B cell (primary cell): ENCODE measurements around the gene HIF3A. TPM values are rescaled to one million over a fixed set of nuclear protein-coding genes. Genes with fewer than 3 reads are reported as not detected.

Experiments used
- polyA plus RNA-seq: library from polyadenylated mRNA; depleted of rRNA; stranded (reverse); fragments of >200 nt; gene quantifications from 2 replicates; pipeline ENCODE4 v1.2.3, GENCODE V29; 2012
- small RNA-seq: library from RNA; depleted of rRNA; stranded (forward); fragments of <200 nt; gene quantifications from one replicate; pipeline ENCODE3, GENCODE V24; 2012; ENCODE audit warnings: low replicate concordance, low read depth; ENCODE audit not compliant: insufficient read length
- total RNA-seq, 2 donors: library from RNA; stranded (reverse); fragments of 120-200 nt in 1 of 2; gene quantifications; 1 replicate in 1 of 2; 2 replicates in 1 of 2; pipeline versions ENCODE4 v1.2.3 to v1.2.4, GENCODE V29; 2013 to 2022

HIF3A gene
- total and polyA plus RNA-seq, 2 donors (not counting 1 experiment from before 2014, with no cell fraction given): not detected

Small RNAs within 50 kb of the gene (small RNA-seq; reads per million reads assigned to genes)
- not detected for gene RNU6-924P

Other genes starting within 250 kb of the HIF3A start
- gene IGFL3, start 172.4 kb upstream of the HIF3A start, total RNA-seq: not detected in 2 replicates
- gene IGFL3, start 172.4 kb upstream of the HIF3A start, polyA plus RNA-seq: not detected in 2 replicates
- not detected in 2 replicates for gene IGFL2, start 148.8 kb upstream of the HIF3A start, total RNA-seq
- not detected in 2 replicates for gene IGFL2, start 148.8 kb upstream of the HIF3A start, polyA plus RNA-seq
- not detected in 2 replicates for gene IGFL1, start 67.3 kb upstream of the HIF3A start, total RNA-seq
- 0.15 TPM in 1 of 2 replicates, not detected in the other for gene IGFL1, start 67.3 kb upstream of the HIF3A start, polyA plus RNA-seq
- 51.2 and 58.6 TPM in 2 replicates for gene PPP5C, start 50.0 kb downstream of the HIF3A start, total RNA-seq
- gene PPP5C, start 50.0 kb downstream of the HIF3A start, polyA plus RNA-seq: 70.5 and 115 TPM in 2 replicates
- not detected in 2 replicates for gene CCDC8, start 116.5 kb downstream of the HIF3A start, total RNA-seq
- not detected in 2 replicates for gene CCDC8, start 116.5 kb downstream of the HIF3A start, polyA plus RNA-seq
- gene PNMA8C, start 131.9 kb downstream of the HIF3A start, total RNA-seq: not detected in 2 replicates
- gene PNMA8C, start 131.9 kb downstream of the HIF3A start, polyA plus RNA-seq: 0.03 TPM in 1 of 2 replicates, not detected in the other
- not detected in 2 replicates for gene PNMA8A, start 174.5 kb downstream of the HIF3A start, total RNA-seq
- 0.26 TPM in 1 of 2 replicates, not detected in the other for gene PNMA8A, start 174.5 kb downstream of the HIF3A start, polyA plus RNA-seq
- 0.32 TPM in 1 of 2 replicates, not detected in the other for gene PNMA8B, start 198.8 kb downstream of the HIF3A start, total RNA-seq
- gene PNMA8B, start 198.8 kb downstream of the HIF3A start, polyA plus RNA-seq: 0.10 and 0.12 TPM in 2 replicates